ENCODE data around the gene FBN2.

Gene FBN2

GRCh38 chr5:128328446-128328845, 209.6 kb downstream of the FBN2 start:
- no peak for TF ChIP-seq GATA3 (IDR thresholded peaks at IDR 0.05; ENCODE audit: low read depth, low read length)
- no peak for TF ChIP-seq GATA2 (IDR thresholded peaks at IDR 0.05; ENCODE audit: low read depth, low read length)

DNA sequence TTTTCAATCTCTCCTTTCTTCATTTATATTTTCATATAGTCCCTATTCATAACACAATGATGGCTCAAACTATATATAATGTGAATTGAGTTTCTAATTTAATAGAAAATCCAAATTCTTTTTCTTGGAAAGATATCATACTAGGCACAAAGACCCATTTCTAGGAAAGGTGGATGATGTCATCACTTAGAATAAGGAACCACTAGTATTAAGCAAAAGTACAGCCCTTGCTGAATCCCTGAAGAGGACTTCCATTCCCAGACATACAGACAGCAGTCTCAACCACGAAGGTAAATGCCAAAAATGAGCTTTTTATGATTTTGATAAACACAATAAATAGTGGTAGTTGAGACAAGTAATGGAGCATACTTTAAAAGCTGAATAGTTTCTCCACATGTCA, 210.0 kb downstream of the FBN2 start:
- TF ChIP-seq GATA2 (IDR thresholded peaks at IDR 0.05; ENCODE audit: low read depth, low read length) (no peak), GATA3 (IDR thresholded peaks at IDR 0.05; ENCODE audit: low read depth, low read length) (no peak)

DNA sequence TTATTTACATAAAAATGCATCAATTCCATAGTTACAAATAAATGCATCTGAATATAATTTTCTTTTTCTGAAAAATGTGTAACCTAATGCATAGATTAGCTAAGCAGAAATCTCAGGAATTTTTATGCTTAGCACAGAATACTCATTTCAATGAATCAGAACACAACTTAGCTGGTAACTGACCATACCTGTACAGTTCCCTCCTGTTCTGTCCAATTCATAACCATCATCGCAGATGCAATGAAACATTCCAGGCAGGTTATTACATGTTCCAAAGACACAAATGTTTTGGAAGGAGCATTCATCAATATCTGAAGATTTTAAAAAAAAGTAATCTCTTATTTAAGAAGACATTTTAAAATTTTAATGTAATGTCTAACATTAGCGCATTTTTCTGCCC, 219.4 kb downstream of the FBN2 start:
- TF ChIP-seq GATA2 (IDR thresholded peaks at IDR 0.05; ENCODE audit: low read depth, low read length): no peak

GRCh38 chr5:128317481-128317880, 220.6 kb downstream of the FBN2 start:
- TF ChIP-seq GATA2 (IDR thresholded peaks at IDR 0.05; ENCODE audit: low read depth, low read length): no peak
- no peak for TF ChIP-seq GATA3 (IDR thresholded peaks at IDR 0.05; ENCODE audit: low read depth, low read length)

- TF ChIP-seq GATA2 (IDR thresholded peaks at IDR 0.05; ENCODE audit: low read depth, low read length): no peak
- no peak for TF ChIP-seq GATA3 (IDR thresholded peaks at IDR 0.05; ENCODE audit: low read depth, low read length)
These were observed 222.4 kb downstream of the FBN2 start for GRCh38 chr5:128315671-128316070.

GRCh38 chr5:128305341-128305740, 232.7 kb downstream of the FBN2 start:
- TF ChIP-seq GATA3 (IDR thresholded peaks at IDR 0.05; ENCODE audit: low read depth, low read length) (no peak), GATA2 (IDR thresholded peaks at IDR 0.05; ENCODE audit: low read depth, low read length) (no peak)

GRCh38 chr5:128304791-128305190, 233.3 kb downstream of the FBN2 start:
- TF ChIP-seq GATA3 (IDR thresholded peaks at IDR 0.05; ENCODE audit: low read depth, low read length) (no peak), GATA2 (IDR thresholded peaks at IDR 0.05; ENCODE audit: low read depth, low read length) (no peak)

GRCh38 chr5:128304088-128304487, 234.0 kb downstream of the FBN2 start:
- no peak for TF ChIP-seq GATA2 (IDR thresholded peaks at IDR 0.05; ENCODE audit: low read depth, low read length)
- no peak for TF ChIP-seq GATA3 (IDR thresholded peaks at IDR 0.05; ENCODE audit: low read depth, low read length)

GRCh38 chr5:128303593-128303992, 234.5 kb downstream of the FBN2 start:
- TF ChIP-seq GATA3 (IDR thresholded peaks at IDR 0.05; ENCODE audit: low read depth, low read length): no peak
- no peak for TF ChIP-seq GATA2 (IDR thresholded peaks at IDR 0.05; ENCODE audit: low read depth, low read length)

DNA sequence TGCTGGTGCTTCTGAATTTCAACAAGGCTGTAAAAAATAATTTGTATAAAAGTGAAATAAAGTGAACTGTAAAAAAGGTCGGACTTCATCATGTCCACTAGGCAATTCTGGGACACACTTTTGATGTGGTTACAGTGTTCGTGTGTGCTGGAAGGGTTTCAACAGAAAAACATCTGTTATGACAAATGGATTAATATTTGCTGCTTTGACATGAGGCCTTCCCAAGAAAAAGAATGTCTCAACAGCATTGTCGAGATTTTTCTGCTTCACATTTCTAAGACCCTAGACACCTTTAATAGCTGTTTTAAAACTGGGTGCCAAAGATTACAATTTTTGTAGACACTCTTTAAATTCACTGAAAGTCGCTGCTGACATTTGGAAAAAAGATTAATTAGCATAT, 237.9 kb downstream of the FBN2 start:
- no peak for TF ChIP-seq GATA3 (IDR thresholded peaks at IDR 0.05; ENCODE audit: low read depth, low read length)
- TF ChIP-seq GATA2 (IDR thresholded peaks at IDR 0.05; ENCODE audit: low read depth, low read length): no peak

DNA sequence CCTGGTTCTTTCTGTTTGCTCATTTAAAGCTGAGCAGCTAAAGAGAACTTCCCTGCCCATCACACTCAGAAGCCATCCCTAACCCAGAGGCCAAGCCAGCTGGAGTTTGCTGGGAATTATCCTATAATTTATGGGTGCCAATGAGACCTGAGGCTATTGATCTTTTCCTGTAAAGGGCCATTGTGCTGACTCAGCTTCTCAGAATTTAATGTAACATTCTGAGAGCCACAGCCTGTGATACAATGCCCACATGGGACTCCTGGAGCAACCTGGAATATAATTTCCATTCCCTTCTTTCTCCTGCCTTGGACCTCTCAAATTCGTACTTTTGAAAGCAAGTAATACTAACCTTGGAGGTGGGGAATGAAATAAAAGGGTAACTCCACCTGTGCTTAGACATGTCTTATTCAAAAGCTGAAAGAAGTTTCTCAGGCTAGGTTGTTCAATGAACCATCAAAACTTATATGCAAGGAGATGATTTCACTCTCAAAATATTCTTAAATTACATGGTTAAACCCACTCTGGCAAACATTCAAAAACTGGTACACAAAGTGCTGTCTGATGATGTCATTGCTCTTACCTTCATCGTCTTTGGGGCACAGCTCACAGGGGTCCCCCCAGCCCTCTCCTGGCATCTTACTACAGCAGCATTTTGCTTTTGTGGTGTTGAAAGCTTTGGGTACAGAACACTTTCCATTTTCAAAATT, 247.7 kb downstream of the FBN2 start:
- TF ChIP-seq GATA3 (IDR thresholded peaks at IDR 0.05; ENCODE audit: low read depth, low read length) (no peak), GATA2 (IDR thresholded peaks at IDR 0.05; ENCODE audit: low read depth, low read length) (no peak)

GRCh38 chr5:128287740-128288139, 250.3 kb downstream of the FBN2 start:
- TF ChIP-seq GATA3 (IDR thresholded peaks at IDR 0.05; ENCODE audit: low read depth, low read length) (no peak), GATA2 (IDR thresholded peaks at IDR 0.05; ENCODE audit: low read depth, low read length) (no peak)

GRCh38 chr5:128284236-128284635, 253.8 kb downstream of the FBN2 start:
- no peak for TF ChIP-seq GATA3 (IDR thresholded peaks at IDR 0.05; ENCODE audit: low read depth, low read length)
- no peak for TF ChIP-seq GATA2 (IDR thresholded peaks at IDR 0.05; ENCODE audit: low read depth, low read length)

DNA sequence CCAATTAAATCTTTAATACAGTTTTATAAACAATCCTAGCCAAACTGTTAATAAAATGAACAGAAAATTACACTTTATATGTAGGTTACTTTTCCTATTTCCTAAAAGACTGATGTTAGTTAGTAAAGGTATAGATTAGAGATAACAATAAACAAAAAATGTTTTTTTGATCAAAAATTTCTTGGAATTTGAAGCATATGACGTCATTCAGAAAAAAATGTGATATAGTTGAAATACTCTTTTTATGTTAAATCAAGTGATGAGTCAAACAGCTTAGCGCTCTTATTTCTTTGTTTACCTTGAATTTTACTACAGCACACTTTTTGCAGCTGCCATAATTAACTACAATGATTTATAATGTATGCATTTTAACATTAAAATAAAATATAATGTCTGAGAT, 258.7 kb downstream of the FBN2 start:
- no peak for TF ChIP-seq GATA3 (IDR thresholded peaks at IDR 0.05; ENCODE audit: low read depth, low read length)
- TF ChIP-seq GATA2 (IDR thresholded peaks at IDR 0.05; ENCODE audit: low read depth, low read length): no peak

DNA sequence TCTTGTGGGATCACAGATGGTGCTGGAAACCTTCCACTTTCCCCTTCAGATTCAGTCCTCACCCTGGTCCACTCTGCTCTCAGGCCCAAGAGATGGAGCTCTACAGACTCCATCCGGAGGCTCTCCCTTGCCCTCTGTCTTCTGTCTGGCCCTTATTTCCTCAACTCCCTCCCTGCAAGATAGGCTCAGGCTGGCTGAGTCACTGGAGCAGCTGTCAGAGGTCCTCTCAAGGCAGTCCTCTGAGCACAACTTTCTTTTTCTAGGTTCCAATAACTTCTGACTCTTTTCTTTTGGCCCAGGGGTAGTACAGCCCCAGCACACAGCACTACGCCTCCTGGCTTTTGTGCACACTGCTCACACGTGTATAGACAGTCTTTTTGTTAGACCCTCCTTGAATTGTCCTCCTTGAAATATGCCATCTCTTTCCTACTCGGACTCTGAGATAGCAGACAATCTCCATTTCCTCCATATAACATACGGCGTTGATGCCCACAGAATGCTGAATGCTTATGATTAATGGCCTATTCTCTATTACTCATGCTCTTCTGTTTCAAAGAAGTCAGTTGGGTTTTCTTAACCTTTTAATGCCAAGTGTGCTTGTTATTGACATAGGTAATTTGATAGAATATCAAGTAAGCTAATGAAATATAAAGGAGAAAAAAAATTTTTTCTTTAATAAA, 261.4 kb downstream of the FBN2 start:
- TF ChIP-seq GATA3 (IDR thresholded peaks at IDR 0.05; ENCODE audit: low read depth, low read length) (no peak), GATA2 (IDR thresholded peaks at IDR 0.05; ENCODE audit: low read depth, low read length) (no peak)

Data from SH-SY5Y (cell line).